DMS153 treated with DMSO at 0.1 percent for 48 hours (cell line): ENCODE measurements around the gene BMPR2.
"Not testable (repeated sequence)": the region's sequence is repeated elsewhere in the genome, so short reads cannot be mapped to it uniquely, and the experiment has no call there.

ENCODE experiments used
- DNase-seq: peaks from one replicate; lab custom pipeline; 2025; ENCODE audit not compliant: unreplicated experiment; lab: John Stamatoyannopoulos, UW

The BMPR2 gene

DNA sequence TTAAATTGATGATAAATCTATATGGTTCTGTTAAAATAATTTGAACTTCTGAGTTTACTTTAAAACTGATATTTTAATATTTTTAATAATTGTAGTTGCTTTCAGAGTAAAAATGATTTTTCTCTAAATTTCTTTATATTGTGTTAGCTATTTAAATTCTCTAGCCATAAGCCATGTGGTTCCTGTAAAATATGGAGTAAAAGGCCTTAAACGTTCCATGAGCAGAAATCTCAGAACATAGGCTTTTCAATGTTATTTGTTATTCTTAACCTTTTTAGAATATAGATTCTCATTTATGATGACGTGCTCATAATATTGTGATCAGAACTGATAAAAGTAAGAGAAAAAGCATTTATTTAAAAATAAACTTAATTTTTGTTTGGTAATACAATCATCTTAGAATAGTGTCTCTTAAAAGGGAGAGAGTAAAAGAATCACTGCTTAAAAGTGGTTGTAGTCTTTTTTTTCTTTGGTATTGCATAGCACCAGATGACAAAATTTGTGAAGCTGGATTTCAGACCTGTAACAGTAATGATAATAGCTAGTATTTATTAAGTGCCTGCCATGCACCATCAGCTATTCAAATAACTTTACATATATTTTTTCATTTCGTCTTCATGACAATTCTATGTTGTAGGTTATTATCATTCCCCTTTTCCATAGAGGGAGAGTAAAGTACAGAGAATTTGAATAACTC lies 2.7 kb downstream of the BMPR2 start:
- no peak for DNase-seq

DNA sequence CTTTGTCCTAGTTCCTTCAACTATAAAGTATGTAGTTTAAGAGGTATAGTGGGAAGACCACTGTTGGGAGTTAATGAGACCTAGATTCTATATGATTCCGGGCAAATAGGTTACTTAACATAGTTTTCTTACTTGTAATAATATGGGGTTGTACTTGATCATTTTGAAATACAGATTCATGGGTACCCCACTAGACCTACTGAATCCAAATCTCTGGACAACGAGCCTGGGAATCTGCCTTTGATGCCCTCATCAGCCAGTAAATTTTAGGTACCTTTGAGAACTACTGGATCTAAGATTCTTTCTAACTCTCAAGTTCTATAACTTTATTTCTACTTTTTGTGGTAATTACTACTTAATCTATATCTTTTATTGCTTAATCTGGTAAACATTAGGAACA lies 6.6 kb downstream of the BMPR2 start:
- no peak for DNase-seq

DNA sequence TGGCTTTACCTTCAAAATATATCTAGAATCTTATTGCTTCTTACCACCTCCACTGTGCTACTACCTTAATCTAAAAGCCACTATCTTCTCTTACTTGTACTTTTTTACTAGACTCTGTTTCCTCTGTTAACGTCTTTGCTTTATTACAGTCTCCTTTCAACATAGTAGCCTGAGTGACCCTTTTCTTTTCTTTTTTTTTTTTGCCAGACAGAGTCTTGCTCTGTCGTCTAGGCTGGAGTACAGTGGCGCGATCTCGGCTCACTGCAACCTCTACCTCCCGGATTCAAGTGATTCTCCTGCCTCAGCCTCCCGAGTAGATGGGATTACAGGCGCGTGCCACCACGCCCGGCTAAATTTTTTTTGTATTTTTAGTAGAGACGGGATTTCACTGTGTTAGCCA lies 10.4 kb downstream of the BMPR2 start:
- not testable (repeated sequence) for DNase-seq

DNA sequence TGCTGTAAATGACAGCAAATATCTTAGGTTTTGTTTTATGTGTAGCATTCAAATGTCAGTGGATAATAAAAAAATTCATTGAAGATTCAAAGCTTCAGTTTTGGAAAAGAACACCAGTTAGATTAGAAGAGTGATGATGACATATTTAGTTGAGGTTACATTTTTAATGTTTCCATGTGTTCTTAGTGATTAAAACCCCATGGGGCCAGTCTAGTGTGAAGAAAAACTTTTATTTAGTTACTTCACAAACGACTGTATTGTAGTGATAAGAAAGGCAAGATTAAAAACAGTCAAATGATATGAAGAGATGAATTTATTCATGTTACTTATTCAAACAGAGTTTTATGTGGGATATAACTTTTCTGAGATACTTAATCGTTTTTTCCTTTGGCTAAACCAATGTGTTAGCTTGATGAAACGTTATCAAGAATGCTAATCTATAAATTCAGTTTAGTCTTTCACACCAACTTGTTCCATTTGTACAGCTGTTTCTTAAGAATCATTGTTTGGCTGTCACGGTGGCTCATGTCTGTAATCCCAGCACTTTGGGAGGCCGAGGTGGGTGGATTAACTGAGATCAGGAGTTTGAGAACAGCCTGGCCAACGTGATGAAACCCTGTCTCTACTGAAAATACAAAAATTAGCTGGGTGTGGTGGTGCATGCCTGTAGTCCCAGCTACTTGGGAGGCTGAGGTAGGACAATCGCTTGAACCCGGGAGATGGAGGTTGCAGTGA lies 11.6 kb downstream of the BMPR2 start:
- no peak for DNase-seq

DNA sequence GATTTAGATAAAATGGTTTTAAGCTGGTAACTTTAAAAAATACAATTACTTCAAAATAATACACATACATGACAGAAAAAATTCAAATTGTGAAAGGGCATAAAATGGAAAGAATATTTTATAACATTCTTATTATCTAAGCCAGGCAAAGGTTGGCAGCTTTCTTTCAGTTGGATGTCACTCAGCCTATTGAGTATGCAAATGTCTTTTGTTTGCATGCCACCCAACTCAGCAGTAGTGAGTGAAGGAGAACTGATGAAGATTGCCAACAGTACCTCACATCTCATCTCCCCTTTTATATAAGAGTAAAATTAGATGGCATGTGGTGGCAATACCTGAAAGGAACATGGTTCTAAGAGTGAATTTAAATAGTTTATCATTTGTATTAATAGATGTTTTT lies 24.8 kb downstream of the BMPR2 start:
- DNase-seq = no peak

DNA sequence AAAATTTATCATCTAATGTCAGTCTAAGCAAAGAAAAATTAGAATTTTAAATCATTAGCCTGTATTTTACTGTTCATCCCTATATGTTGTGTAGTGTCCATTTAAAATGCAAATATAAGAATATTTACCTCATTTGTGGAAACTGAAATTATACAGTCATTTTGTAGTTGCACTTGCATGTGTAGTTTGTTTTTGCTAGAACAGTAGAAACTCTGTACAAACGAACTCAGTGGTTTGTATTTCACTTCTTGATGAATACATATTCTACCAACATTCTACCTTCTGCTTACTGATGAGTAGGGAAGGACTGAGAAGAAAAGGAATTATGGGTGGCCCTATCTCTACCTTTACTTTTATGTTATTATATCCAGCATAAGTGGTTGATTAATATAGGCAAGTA lies 29.7 kb downstream of the BMPR2 start:
- no peak for DNase-seq

DNA sequence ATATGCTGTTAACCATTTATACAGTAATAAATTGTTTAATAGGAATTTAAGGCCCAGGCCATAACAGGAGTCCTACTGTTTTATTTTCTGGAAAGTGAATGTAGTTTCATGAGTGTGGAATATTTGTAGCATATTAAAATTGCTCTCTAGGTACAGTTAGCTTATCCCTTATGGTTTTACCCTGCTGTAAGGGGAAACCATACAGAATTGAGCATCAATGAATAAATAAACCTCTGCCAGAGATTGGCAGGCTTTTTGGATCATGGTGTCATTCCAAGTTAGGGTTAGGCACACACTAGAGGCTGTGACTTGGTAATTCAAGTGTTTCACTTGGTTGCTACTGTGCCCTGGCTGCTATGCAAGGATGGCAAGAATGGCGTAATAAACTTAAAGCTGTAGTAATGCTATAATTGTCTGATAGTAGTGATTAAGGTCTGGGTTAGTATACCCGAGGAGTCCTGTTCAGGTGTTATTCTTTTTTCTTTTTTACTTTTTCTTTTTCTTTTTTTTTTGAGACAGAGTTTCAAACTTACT lies 30.4 kb downstream of the BMPR2 start:
- no peak for DNase-seq

DNA sequence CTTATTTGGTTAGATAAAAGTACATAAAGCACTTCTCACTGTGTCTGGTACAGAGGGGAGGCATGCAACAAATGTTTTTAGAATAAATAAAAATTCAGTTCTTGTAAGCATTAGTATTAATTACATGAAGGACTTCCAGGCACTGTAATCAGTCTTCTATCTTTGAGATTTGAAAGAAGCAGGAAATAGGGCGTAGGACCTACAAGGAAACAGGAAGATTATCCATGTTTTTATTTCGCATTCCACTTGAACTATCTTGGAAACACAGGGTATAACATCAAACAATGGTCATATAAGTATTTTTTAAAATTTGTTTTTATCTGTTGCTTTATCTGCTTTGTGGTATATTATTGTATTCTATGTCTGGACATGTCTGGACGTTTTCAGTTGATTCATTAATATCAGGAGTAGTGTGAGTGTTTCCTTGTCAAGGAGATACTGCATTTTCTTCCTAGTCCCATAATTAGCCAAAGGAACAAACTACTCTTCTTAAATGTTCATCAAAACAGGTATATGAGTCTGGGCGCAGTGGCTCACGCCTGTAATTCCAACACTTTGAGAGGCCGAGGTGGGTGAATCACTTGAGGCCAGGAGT lies 32.5 kb downstream of the BMPR2 start:
- DNase-seq = no peak

DNA sequence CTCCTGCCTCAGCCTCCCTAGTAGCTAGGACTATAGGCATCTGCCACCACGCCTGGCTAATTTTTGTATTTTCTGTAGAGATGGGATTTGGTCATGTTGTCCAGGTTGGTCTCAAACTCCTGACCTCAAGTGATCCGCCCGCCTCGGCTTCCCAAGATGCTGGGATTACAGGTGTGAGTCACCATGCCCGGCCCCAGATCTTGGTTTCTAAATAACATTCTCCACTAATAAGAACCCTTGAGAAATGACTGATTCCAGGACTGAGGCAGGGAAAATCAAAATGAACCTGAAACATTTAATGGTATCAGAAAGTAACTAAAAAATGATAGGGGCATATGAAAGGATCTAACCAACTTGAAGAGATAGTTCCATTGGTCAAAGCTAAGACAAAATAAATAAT lies 34.0 kb downstream of the BMPR2 start:
- no peak for DNase-seq

DNA sequence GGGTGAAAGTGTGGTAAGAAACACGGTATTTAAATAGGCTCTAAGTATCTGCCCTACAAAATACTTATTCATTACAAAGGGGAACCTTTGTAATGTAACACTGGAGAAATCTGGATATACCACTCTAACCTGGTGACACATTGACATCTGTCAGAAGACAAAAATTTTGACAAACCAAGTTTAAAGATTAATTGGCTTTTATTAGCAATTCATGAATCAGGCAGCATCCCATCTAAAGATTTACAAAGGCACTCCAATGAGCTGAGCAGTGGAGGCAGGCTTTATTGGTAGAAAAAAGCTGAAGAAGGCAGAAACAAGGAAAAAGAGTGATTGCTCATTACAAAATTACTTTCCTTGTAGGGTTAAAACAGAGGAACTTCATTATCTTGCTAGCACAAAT lies 35.0 kb downstream of the BMPR2 start:
- DNase-seq = no peak

DNA sequence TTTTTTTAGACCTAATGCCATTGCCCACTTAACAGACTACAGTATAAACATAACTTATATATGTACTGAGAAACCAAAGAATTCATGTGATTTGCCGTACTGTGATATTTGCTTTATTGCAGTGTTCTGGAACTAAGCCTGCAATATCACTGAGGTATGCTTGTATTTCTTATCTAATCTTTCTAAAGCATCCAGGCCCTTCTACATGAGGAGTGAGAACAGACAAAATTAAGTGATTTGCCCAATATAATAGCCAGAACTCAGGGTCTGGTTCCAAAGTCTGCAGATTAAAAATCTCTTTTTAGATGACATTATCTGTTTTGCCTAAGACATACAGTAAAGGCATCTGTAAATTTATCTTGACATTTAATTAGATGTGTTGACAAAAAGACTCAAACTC lies 41.9 kb downstream of the BMPR2 start:
- DNase-seq = no peak

DNA sequence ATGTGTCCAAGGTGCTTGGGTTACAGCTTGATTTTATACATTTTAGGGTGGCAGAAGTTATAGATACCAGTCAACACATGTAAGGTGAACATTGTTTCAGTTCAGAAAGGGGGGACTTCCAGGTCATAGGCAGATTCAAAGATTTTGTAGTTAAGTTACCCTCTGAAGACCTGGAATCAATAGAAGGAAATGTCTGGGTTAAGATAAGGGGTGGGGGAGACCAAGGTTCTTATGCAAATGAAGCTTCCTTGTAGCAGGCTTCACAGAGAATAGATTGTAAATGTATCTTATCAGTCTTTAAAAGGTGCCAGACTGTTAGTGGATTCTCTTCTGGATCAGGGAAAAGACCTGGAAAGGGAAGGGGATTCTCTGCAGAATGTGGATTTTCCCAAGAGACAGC lies 42.4 kb downstream of the BMPR2 start:
- no peak for DNase-seq

DNA sequence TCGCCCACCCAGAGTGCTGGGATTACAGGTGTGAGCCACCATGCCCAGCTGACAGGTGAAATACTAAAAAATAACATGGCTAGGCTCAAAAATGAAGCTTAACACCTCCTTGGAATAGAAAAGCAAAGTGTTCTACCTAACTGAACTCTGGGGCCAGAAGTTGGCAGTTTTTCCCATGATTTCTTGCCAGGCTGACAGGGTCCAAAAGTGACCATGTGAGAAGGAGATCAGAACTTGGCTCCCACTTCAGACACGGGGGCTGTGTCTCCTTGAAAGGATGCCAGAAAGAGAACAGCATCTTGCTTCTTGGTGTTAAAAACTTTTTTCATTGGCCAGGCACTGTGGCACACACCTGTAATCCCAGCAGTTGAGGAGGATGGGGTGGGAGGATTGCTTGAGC lies 47.0 kb downstream of the BMPR2 start:
- no peak for DNase-seq

DNA sequence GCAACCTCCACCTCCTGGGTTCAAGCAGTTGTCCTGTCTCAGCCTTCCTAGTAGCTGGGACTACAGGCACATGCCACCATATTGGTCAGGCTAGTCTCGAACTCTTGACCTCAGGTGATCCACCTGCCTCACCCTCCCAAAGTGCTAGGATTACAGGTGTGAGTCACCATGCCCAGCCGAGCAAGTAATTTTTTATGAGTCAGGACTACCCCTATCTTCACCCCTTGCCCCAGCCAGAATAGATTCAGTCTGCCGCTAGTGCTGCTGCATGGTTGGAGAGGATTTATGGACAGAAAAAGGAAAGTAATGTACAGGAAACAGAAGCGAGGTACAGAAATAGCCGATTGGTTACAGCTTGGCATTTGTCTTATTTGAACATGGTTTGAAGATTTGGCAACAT lies 48.9 kb downstream of the BMPR2 start:
- DNase-seq = no peak

DNA sequence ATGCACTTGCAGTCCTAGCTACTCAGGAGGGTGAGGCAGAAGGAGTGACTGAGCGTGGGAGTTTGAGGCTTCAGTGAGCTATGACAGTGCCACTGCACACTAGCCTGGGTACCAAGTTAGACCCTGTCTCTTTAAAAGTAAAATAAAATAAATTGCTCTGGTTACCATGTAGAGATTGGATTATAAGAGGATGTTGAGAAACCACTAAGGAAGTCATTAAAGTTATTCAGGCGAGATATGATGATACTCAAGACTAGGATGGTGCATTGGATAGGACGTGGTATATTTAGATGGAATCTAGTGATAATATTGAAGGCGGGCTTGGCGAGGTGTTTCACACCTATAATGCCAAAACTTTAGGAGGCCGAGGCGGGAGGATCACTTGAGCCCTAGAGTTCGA lies 50.6 kb downstream of the BMPR2 start:
- no peak for DNase-seq

DNA sequence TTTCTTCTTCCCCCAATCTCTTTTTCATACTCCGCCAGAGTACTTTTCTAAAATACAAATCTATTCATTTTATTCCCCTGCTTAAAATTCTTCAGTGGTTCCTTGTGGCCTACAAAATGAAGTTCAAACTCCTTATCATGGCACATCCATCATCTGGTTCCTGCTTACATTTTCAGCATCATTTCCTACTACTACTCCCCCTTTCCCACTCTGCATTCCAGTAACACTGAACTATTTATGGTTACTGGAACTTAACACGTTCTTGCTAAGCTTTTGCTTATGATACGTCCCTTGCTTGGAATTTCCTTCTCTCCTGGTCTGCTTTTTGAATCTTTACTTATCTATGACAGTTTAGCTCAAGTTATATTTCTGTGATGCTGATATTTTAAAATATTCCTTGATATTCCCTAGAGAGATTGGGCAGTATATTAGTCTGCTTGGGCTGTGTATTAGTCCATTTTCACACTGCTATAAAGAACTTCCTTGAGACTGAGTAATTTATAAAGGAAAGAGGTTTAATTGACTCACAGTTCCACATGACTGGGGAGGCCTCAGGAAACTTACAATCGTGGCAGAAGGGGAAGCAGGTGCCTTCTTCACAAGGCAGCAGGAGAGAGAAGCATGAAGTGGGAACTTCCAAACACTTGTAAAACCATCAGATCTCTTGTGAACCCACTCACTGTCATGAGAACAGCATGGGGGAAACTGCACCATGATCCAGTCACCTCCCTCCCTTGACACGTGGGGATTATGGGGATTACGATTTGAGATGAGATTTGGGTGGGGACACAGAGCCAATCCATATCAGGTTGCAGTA lies 53.2 kb downstream of the BMPR2 start:
- DNase-seq = no peak

DNA sequence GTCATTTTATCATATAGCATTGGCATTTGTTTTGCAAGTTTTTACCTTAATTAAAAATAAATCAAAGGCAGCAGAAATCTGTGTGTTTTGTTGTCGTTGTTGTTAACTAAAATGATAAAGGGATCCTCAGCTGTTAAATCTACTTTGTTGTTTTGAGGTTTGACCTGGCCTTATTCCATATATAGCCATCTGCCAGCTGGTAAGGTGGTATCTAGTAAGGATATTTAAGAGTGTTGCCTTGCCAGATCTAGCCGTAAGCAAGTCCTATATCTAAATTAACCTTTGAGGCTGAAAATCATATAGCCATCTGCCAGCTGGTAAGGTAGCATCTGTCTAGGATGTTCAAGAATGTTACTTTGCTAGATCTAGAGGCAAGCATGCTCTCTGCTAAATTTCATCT lies 56.6 kb downstream of the BMPR2 start:
- no peak for DNase-seq

DNA sequence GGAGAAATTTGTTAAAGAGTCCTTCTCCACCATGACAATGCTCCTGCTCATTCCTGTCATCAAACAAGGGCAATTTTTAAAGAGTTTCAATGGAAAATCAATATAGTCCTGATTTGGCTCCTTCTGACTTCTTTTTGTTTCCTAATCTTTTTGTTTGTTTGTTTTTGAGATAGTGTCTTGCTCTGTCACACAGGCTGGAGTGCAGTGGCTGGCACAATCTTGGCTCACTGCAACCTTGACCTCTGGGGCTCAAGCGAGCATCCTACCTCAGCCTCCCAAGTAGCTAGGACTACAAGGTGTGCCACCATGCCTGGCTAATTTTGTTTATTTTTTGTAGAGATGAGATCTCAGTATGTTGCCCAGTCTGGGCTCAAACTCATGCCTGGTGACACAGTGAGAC lies 58.3 kb downstream of the BMPR2 start:
- no peak for DNase-seq

DNA sequence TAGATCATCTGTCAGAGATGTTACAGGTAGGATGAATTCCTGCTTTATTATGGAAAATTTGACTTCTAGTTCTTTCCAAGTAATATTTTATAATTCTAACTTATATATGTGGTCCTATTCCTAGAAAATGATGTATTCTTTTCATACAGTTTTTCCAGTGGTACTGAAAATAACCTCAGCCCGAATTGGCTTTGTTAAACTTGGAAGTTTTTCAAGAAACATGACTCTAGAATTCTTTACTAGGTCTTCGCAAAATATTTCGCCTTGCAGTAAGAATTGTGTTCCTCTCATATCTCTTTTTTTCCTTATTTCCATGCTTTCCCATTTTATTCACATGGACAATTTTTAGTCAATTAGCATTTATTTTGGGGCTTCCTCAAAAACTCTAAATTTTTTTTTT lies 60.5 kb downstream of the BMPR2 start:
- DNase-seq = no peak

DNA sequence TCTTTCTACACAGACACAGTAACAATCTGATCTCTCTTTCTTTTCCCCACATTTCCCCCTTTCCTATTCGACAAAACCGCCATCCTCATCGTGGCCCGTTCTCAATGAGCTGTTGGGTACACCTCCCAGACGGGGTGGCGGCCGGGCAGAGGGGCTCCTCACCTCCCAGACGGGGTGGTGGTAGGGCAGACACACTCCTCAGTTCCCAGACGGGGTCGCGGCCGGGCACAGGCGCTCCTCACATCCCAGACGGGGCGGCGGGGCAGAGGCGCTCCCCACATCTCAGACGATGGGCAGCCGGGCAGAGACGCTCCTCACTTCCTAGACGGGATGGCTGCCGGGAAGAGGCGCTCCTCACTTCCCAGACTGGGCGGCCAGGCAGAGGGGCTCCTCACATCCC lies 64.0 kb downstream of the BMPR2 start:
- not testable (repeated sequence) for DNase-seq

DNA sequence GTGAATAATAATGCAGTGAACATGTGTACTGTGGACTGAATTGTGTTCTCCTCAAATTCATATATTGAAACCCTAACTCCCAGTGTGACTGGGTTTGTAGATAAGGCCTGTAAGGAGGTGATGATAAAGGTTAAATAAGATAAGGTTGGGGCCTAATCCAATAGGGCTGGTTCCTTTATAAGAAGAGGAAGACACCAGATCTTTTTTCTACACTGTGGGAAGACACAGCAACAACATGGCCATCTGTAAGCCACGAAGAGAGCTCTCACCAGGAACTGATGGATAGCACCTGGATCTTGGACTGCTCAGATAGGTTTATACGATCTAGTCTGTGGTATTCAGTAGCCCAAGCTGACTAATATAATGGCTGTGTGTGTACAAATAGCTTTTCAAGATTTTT lies 66.8 kb downstream of the BMPR2 start:
- DNase-seq = no peak
